Immature natural killer cell (primary cell): ENCODE data around the gene GUCA2A. TPM values are rescaled to one million over a fixed set of nuclear protein-coding genes. Genes with fewer than 3 reads are reported as not detected.
"Not testable (repeated sequence)": the region's sequence is repeated elsewhere in the genome, so short reads cannot be mapped to it uniquely, and the experiment has no call there.

Source experiments
- DNase-seq, 3 donors: peaks; one replicate each; pipeline ENCODE4 v3.0.0; 2022; ENCODE audit warnings: mixed read lengths in 1 of 3
- H3K27ac Mint-ChIP-seq, 6 donors: one replicate each; pipeline ENCODE4 v1.8.0; 2020; ENCODE audit warnings: mixed read lengths in 6 of 6, mild to moderate bottlenecking in 5 of 6, inconsistent platforms in 4 of 6, moderate library complexity in 3 of 6
- H3K27me3 Mint-ChIP-seq, 3 donors: one replicate each; pipeline ENCODE4 v1.8.0; 2020 to 2021; ENCODE audit warnings: low read depth in 3 of 3, mild to moderate bottlenecking in 3 of 3, mixed read lengths in 3 of 3, moderate library complexity in 3 of 3, inconsistent platforms in 1 of 3
- H3K36me3 Mint-ChIP-seq, 3 donors: one replicate each; pipeline ENCODE4 v1.8.0; 2020; ENCODE audit warnings: mixed read lengths in 3 of 3, inconsistent platforms in 2 of 3, mild to moderate bottlenecking in 2 of 3
- H3K4me1 Mint-ChIP-seq, 2 donors: one replicate each; pipeline ENCODE4 v1.8.0; 2020; ENCODE audit warnings: inconsistent platforms in 2 of 2, mild to moderate bottlenecking in 2 of 2, mixed read lengths in 2 of 2, moderate library complexity in 1 of 2
- H3K4me3 Mint-ChIP-seq, 5 donors: one replicate each; pipeline ENCODE4 v1.8.0; 2020; ENCODE audit warnings: mild to moderate bottlenecking in 5 of 5, mixed read lengths in 5 of 5, inconsistent platforms in 3 of 5, moderate library complexity in 3 of 5
- H3K9me3 Mint-ChIP-seq, 6 donors: one replicate each; pipeline ENCODE4 v1.8.0; 2020; ENCODE audit warnings: mild to moderate bottlenecking in 6 of 6, mixed read lengths in 6 of 6, inconsistent platforms in 4 of 6, moderate library complexity in 3 of 6
- polyA plus RNA-seq, 3 donors: library from polyadenylated mRNA; unstranded; fragments of 300-500 nt; fragmentation: Illumina TruSeq; gene quantifications; one replicate each; pipeline ENCODE4 v1.2.3, GENCODE V29; 2021

The GUCA2A gene, protein sequence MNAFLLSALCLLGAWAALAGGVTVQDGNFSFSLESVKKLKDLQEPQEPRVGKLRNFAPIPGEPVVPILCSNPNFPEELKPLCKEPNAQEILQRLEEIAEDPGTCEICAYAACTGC
- polyA plus RNA-seq: not detected

DNA sequence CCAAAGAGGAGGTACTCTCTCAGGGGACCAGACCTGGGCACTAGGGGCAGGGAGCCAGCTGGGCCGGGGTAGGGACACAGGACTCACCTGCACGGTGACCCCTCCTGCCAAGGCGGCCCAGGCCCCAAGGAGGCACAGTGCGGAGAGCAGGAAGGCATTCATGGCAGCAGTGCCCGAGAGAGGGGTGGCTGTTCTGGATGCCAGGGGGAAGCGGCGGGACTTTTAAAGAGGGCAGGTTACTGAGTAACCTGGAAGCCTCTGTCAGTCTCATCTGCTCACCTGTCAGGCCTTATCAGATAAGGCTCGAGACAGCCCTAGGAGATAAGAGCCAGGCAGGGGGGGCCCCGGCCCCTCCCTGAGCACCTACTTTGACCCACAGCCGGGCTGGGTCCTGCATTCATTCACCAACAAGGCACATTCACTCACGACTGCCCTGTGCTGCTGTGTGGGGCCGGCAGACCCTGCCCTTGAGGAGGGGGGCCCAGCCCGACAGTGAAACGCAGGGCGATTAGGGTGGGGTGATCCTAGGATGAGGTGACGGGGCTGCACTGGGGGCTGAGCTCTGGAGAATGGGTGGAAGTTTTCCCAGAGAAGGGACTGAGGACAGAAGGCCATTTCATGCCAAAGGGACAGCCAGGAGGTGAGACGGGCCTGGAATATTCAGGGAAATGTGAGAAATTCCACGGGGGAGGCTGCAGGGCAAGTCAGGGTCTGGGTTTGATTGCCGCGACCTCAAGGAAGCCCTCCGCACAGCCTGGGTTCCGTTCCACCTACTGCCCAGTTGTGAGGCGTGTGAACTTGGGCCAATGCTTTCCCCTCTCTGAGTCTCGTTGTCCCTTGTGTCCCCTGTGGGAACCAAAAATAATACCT lies at the start of gene GUCA2A:
TSS of gene GUCA2A (minus strand) at position 195 of the 870 bp plus-strand sequence. CDS start at position 162, 33 bp downstream.
- Mint-ChIP-seq H3K36me3 (peaks cover 4 to 13% (median 6%) of the 10 kb centered on the region in 3 donors), H3K27me3 (peaks cover 2 to 6% (median 5%) of the 10 kb centered on the region in 3 donors), H3K9me3 (peaks cover 6 to 12% (median 10%) of the 10 kb centered on the region in 6 donors), H3K4me3 (no peak within 1 kb of the TSS), H3K4me1 (peaks cover 6 to 8% of the 10 kb centered on the region in 2 donors), H3K27ac (no peak within 1 kb of the TSS)
- DNase-seq: no peak

DNA sequence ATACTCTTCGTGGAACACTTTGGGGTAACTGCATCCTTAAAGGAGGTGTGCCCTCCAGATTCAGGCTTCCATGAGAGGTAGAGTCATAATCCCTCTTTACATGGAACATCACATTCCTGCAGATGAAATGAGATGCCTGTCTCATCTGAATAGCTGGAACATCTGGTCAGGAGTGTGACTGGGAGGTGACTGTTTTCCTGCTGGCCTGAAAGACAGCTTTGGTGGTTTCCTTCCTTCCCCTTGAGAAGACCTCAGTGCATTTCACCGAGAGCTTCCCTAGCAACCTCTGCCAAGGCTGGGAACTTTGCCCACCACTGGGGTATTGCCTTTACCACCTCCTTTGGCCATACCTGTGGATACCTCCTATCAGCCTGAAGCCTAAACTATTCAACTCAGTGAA lies 46.7 kb upstream of the GUCA2A start:
- H3K27me3 Mint-ChIP-seq: peaks cover 0 to 5% (median 0%) of the 10 kb centered on the region in 3 donors
- no peak for DNase-seq
- H3K27ac Mint-ChIP-seq: no peak overlapping the region
- peaks cover 21 to 35% (median 24%) of the 10 kb centered on the region in 3 donors for H3K36me3 Mint-ChIP-seq
- peaks cover 0 to 8% (median 3%) of the 10 kb centered on the region in 6 donors for H3K9me3 Mint-ChIP-seq
- no peak overlapping the region for H3K4me3 Mint-ChIP-seq
- H3K4me1 Mint-ChIP-seq: peaks cover 52 to 89% of the 10 kb centered on the region in 2 donors

DNA sequence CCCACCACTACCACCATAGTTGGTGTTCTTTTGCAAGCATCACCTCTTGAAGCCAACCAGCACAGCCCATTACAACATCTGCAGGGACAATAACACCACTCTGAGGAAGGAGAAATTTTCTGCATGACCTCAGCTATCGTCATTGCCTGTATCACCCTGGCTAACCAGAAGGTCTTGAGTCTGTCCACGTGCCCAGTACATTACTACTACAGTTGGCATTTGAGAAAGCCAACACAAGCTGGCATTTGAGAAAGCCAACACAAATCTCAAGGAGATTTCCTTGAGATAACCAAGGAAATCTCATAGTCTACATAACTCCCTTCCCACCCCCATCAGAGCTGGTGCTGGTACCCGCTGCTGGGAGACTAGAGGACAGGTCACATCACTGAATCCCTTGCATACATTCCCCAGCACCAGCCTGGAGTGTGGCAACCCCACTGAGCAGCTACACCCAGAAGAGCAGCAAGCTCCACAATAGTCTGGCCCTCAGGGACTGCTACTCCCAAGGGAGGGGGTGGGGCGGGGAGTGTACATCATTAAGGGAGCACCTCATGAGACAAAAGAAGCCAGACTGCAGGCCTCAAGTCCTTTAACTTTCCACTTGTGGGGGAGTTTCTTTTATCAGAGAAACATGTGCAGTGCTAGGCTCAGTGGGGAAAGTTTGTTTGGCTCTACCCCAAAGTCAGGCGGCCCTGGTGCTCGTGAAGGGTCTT lies 46.0 kb upstream of the GUCA2A start:
- Mint-ChIP-seq H3K9me3 (peaks cover 0 to 8% (median 3%) of the 10 kb centered on the region in 6 donors), H3K36me3 (peaks cover 24 to 35% (median 24%) of the 10 kb centered on the region in 3 donors), H3K27me3 (peaks cover 0 to 5% (median 0%) of the 10 kb centered on the region in 3 donors), H3K4me3 (no peak overlapping the region), H3K4me1 (peaks cover 56 to 95% of the 10 kb centered on the region in 2 donors), H3K27ac (peak overlapping the region in 2 of 6 donors; percentile 51 to 59)
- DNase-seq: no peak

DNA sequence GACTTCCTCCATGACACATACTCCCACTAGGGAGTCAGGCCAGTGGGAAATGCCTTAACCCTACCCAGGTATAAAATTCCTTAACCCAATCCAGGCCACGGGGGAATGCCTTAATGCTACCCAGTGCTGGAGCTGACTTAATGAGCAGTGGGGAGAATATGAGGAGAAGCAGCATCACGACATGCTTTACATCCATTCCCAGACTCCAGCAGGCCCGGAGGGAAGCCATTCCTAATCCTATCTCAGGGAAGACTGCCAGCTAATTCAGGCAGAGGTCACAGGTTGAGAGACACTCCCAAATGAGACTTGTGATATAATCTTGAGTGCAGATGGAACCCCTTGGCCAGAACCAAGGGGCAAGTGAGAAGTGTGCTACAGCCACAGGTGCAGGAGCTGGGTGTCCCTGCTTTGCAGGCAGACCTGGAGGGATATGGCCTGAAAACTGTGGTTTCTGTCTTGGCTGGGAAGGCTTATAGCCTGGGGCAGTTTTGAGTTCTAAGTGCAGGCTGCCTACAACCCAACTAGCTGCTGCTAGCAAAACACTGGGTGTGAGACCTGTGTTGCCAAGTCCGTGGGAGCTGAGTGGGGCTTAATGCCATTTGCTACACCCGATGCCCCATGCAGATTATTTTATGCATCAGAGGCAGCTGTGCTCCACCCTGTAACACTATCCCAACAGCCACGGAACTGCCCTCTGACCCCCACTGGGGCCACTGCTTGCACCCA lies 45.1 kb upstream of the GUCA2A start:
- no peak overlapping the region for H3K4me3 Mint-ChIP-seq
- no peak overlapping the region for H3K27ac Mint-ChIP-seq
- peaks cover 26 to 37% (median 26%) of the 10 kb centered on the region in 3 donors for H3K36me3 Mint-ChIP-seq

DNA sequence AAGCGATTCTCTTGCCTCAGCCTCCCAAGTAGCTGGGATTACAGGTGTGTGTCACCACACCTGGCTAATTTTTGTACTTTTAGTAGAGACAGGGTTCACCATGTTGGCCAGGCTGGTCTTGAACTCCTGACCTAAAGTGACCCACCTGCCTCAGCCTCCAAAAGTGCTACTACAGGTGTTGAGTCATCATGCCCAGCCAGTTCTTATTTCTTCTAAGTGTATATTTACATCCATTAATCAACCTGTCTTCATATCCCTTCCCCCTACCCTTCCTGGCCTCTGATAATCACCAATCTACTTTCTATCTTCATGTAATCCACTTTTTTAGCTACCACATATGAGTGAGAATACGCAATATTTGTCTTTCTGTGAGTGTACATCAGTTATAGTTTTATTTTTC lies 42.4 kb upstream of the GUCA2A start:
- not testable (repeated sequence) for DNase-seq, H3K27me3 Mint-ChIP-seq
- Mint-ChIP-seq H3K36me3 (peaks cover 29 to 41% (median 32%) of the 10 kb centered on the region in 3 donors), H3K4me3 (peak overlapping the region in 1 of 5 donors; percentile 24), H3K9me3 (peaks cover 3 to 18% (median 11%) of the 10 kb centered on the region in 6 donors), H3K27ac (peak overlapping the region in 1 of 6 donors; percentile 43), H3K4me1 (peaks cover 46 to 71% of the 10 kb centered on the region in 2 donors)

More for the DNA sequence above, 45.1 kb upstream of the GUCA2A start:
- no peak for DNase-seq
- peaks cover 0 to 5% (median 0%) of the 10 kb centered on the region in 3 donors for H3K27me3 Mint-ChIP-seq
- peaks cover 54 to 95% of the 10 kb centered on the region in 2 donors for H3K4me1 Mint-ChIP-seq
- peaks cover 0 to 8% (median 3%) of the 10 kb centered on the region in 6 donors for H3K9me3 Mint-ChIP-seq

DNA sequence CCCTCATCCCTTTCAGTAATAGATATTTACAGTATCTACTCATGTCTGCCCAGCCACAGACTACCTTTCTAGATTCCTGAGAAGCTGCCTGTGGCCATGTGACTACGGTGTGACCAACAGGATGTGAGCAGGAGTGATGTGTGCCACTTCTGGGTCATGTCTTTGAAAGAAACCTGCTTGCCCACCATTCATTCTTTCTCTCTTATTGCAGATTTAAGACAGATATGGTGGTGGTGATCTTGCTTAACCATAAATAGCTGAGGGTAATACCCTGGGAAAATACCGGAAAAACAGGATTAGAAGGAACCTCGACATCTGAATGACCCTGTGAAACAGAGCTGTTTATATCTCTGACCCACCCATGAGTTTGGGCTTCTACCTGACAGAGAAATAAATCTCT lies 41.6 kb upstream of the GUCA2A start:
- H3K27ac Mint-ChIP-seq: peak overlapping the region in 1 of 6 donors; percentile 63
- peaks cover 3 to 20% (median 13%) of the 10 kb centered on the region in 6 donors for H3K9me3 Mint-ChIP-seq
- no peak for DNase-seq
- peaks cover 0 to 4% (median 0%) of the 10 kb centered on the region in 3 donors for H3K27me3 Mint-ChIP-seq
- H3K4me3 Mint-ChIP-seq: no peak overlapping the region
- peaks cover 33 to 44% (median 37%) of the 10 kb centered on the region in 3 donors for H3K36me3 Mint-ChIP-seq
- H3K4me1 Mint-ChIP-seq: peaks cover 42 to 64% of the 10 kb centered on the region in 2 donors

DNA sequence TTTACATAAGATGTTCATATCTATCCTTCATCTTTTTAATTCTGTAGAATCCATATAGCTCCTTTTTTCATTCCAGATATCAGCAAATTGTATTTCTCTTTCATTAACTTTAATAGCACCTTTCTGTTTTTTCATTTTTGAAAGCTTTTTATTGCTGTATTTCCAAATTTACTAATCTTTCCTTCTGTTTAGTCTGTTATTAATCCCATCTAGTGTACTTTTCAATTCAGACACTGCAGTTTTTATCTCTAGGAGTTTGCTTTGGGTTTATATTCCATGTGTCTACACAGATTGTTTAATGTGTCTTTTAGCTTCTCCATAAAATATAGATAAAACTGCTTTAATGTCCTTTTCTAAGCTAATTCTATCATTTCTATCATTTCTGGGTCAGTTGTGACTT lies 37.4 kb upstream of the GUCA2A start:
- Mint-ChIP-seq H3K36me3 (peaks cover 43 to 53% (median 52%) of the 10 kb centered on the region in 3 donors), H3K27ac (no peak overlapping the region)

DNA sequence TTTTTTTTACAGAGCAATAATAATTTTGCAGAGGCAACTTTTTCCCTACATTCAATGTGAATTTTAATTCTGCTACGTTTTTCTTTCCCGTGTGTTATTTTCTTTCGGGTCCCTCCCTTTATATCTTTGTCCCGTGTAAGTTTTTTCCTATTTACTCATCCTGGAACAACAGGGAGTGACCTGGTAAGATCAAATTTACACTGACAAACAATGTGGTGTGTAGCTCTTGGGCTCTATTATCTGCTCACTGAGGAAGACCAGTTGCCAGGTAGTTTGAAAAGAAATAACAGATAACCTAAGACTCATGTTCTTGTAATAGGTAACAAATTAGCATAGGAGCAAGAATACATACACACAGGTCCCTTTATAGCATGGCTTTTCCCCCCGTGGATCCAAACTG lies 33.7 kb upstream of the GUCA2A start:
- no peak for DNase-seq
- Mint-ChIP-seq H3K36me3 (peaks cover 30 to 65% (median 37%) of the 10 kb centered on the region in 3 donors), H3K27ac (peak overlapping the region in 1 of 6 donors; percentile 53), H3K9me3 (peaks cover 1 to 15% (median 13%) of the 10 kb centered on the region in 6 donors), H3K4me1 (peaks cover 0 to 11% of the 10 kb centered on the region in 2 donors), H3K4me3 (no peak overlapping the region), H3K27me3 (peaks cover 0 to 4% (median 0%) of the 10 kb centered on the region in 3 donors)

More for the DNA sequence above, 37.4 kb upstream of the GUCA2A start:
- no peak overlapping the region for H3K4me3 Mint-ChIP-seq
- H3K9me3 Mint-ChIP-seq: peaks cover 3 to 20% (median 13%) of the 10 kb centered on the region in 6 donors
- H3K4me1 Mint-ChIP-seq: peaks cover 10 to 25% of the 10 kb centered on the region in 2 donors
- peaks cover 0 to 7% (median 0%) of the 10 kb centered on the region in 3 donors for H3K27me3 Mint-ChIP-seq
- no peak for DNase-seq

DNA sequence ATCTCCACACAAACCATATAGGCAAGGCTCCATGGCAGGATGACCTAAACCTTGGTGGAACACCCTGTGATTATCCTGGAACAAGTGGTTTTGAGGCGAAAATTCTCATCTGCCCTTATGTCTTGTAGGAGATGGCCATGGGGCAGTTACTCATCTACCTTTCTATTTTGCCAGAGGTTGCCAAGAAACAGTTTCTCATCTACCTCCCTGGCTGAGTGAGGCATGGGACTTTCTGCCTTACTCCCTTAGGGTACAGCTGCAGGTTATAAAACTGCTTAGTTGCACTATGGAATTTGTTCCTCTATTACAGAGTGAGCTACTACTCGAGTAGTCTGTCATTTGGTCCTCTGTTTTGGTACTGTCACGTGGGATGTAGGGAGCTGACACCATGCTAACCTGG lies 31.3 kb upstream of the GUCA2A start:
- Mint-ChIP-seq H3K27me3 (peaks cover 0 to 8% (median 0%) of the 10 kb centered on the region in 3 donors), H3K4me3 (no peak overlapping the region), H3K27ac (no peak overlapping the region), H3K4me1 (peaks cover 17 to 35% of the 10 kb centered on the region in 2 donors), H3K9me3 (no peaks in the 10 kb centered on the region), H3K36me3 (peaks cover 14 to 56% (median 24%) of the 10 kb centered on the region in 3 donors)
- DNase-seq: no peak

DNA sequence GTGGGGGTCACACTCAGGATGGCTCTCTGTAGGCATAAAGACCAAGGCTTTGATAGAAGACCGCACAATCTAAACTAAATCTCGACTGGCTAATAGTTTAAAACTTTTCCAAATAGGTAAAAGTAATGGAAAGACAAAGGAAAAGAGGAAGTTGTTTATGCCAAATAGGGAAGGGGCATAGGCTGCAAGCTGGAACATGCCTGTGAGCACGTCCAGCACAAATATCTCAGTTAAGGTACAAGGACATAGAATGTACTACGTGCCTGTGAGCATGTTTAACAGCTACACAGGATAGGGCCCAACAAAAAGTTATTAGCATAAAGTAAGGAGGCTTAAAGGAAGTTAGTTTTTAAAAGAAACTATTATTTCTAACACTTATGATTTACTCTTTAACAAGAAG lies 27.6 kb upstream of the GUCA2A start:
- Mint-ChIP-seq H3K27me3 (peaks cover 0 to 10% (median 0%) of the 10 kb centered on the region in 3 donors), H3K36me3 (peaks cover 15 to 63% (median 16%) of the 10 kb centered on the region in 3 donors), H3K4me3 (peak overlapping the region in 4 of 5 donors; percentile 18 to 57 (median 36)), H3K4me1 (peaks cover 19 to 37% of the 10 kb centered on the region in 2 donors), H3K27ac (peak overlapping the region in 2 of 6 donors; percentile 6 to 30), H3K9me3 (no peaks in the 10 kb centered on the region)
- no peak for DNase-seq

DNA sequence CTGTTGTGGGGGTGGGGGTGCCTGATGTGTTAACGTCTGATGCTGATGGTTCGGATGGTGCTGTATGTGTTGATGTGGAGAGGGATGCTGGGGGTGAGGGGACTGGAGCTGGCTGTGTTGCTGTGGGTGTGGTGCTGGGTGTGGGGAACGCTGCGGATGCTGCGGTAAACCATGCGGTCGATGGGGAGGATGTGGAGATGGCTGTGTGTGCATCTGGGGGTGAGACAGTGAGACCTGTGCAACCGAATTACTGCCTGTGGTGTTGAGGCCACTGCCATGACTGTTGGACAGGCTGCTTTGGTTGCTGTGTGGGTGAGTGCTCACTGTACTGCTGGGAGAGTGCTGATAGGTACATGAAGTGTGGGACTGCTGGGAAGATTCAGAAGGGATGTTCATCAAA lies 26.8 kb upstream of the GUCA2A start:
- Mint-ChIP-seq H3K27ac (peak overlapping the region in 3 of 6 donors; percentile 26 to 60 (median 30)), H3K36me3 (peaks cover 17 to 59% (median 18%) of the 10 kb centered on the region in 3 donors), H3K4me3 (peak overlapping the region in 4 of 5 donors; percentile 30 to 57 (median 50)), H3K4me1 (peaks cover 19 to 37% of the 10 kb centered on the region in 2 donors), H3K27me3 (peaks cover 0 to 10% (median 0%) of the 10 kb centered on the region in 3 donors), H3K9me3 (no peaks in the 10 kb centered on the region)
- no peak for DNase-seq

DNA sequence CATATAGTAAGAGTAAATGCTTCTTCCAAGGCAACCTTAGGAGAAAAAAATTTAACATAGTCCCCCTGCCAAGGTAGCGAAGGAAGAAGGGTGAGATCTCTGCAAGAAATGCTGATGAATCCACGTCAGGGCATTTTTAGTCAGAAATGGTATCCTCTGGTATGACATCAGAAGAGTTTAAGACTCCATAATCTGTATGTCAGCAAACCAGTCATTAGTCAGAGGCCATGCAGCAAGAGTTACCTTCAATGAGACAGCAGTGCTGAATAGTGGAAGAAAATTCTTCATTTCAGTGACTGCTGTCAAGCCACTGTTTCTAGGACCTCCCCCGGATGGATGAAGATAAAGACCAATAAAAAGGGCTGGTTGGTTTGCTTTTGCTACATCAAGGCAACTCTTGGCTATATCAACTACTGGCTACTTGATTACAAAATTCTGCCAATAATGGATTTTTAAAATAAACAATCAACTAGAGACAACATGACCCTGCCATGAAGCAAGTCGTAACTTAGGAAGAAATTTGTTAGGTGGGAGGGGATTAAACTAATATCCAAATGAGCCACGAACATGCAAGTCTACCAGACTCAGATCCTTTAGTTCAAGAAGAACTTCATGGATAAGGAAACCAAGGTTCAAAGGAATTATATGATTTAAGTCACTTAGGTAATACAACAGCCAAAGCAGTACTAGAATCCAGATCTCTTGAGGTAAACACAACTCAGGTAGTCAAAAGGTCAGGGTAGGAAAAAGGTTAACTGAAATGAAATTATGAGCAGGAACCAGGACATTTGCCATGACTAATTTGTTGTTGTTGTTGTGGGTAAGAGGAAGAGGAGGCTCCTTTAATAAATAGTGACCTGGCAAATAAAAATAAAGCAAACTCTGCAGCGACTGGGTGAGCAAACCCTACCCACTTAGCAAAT lies 25.6 kb upstream of the GUCA2A start:
- H3K4me1 Mint-ChIP-seq: peaks cover 19 to 37% of the 10 kb centered on the region in 2 donors
- DNase-seq: no peak
- H3K4me3 Mint-ChIP-seq: no peak overlapping the region
- H3K9me3 Mint-ChIP-seq: no peaks in the 10 kb centered on the region
- peaks cover 19 to 62% (median 23%) of the 10 kb centered on the region in 3 donors for H3K36me3 Mint-ChIP-seq
- H3K27ac Mint-ChIP-seq: peak overlapping the region in 1 of 6 donors; percentile 36
- H3K27me3 Mint-ChIP-seq: peaks cover 0 to 10% (median 0%) of the 10 kb centered on the region in 3 donors
